NCI-H2081 treated with DMSO at 0.1 percent for 48 hours (cell line): Measurements from ENCODE around the gene WDR74.
A peak's percentile ranks its signal among the peaks of the same experiment; 100 is the strongest.
"Not testable (repeated sequence)": the region's sequence is repeated elsewhere in the genome, so short reads cannot be mapped to it uniquely, and the experiment has no call there.

Experiments used
- DNase-seq: peaks from one replicate; lab custom pipeline; 2025; lab: John Stamatoyannopoulos, UW

The WDR74 gene

GRCh38 chr11:62839050-62839945, at the start of gene WDR74:
TSS of gene WDR74 (minus strand) at chr11:62839590. CDS start at chr11:62839570, 20 bp downstream.
- DNase-seq = peak; percentile 32

- DNase-seq = no peak
Observed at GRCh38 chr11:62889126-62889483, 49.7 kb upstream of the WDR74 start.

GRCh38 chr11:62888406-62888805, 49.0 kb upstream of the WDR74 start:
- no peak for DNase-seq

GRCh38 chr11:62885137-62885750, 45.9 kb upstream of the WDR74 start:
- no peak for DNase-seq

GRCh38 chr11:62883673-62884072, 44.3 kb upstream of the WDR74 start:
- no peak for DNase-seq

- no peak for DNase-seq
Observed at GRCh38 chr11:62882788-62883501, 43.6 kb upstream of the WDR74 start.

- no peak for DNase-seq
Observed at GRCh38 chr11:62882431-62882749, 43.0 kb upstream of the WDR74 start.

- no peak for DNase-seq
Observed at GRCh38 chr11:62881579-62882430, 42.4 kb upstream of the WDR74 start.

- peak; percentile 49 for DNase-seq
Observed at GRCh38 chr11:62880803-62881578, 41.6 kb upstream of the WDR74 start, which contains the start of gene SLC3A2. TSS of gene SLC3A2 (plus strand) at chr11:62880896. CDS start at chr11:62881024, 128 bp downstream.

GRCh38 chr11:62880231-62880802, 40.9 kb upstream of the WDR74 start:
- no peak for DNase-seq

GRCh38 chr11:62879235-62879978, 40.0 kb upstream of the WDR74 start:
- no peak for DNase-seq

- DNase-seq = no peak
Observed at GRCh38 chr11:62876712-62877111, 37.3 kb upstream of the WDR74 start.

GRCh38 chr11:62875698-62876478, 36.5 kb upstream of the WDR74 start:
- DNase-seq = no peak

- no peak for DNase-seq
Observed at GRCh38 chr11:62874851-62875250, 35.5 kb upstream of the WDR74 start.

- no peak for DNase-seq
Observed at GRCh38 chr11:62865635-62866034, 26.2 kb upstream of the WDR74 start.

- DNase-seq = no peak
Observed at GRCh38 chr11:62863687-62864335, 24.4 kb upstream of the WDR74 start.

GRCh38 chr11:62861564-62862192, 22.3 kb upstream of the WDR74 start:
- DNase-seq = not testable (repeated sequence)
